GM23338 (cell line): ENCODE measurements around the gene ATXN7L1. TPM values are rescaled to one million over a fixed set of nuclear protein-coding genes. Genes with fewer than 3 reads are reported as not detected.

Experiments used
- ATAC-seq: fragments of 200-7000 bp; cut with Tn5 transposase; 3 replicates; pipeline ENCODE4 v1.9.1; 2020
- DNase-seq: peaks from one replicate; pipeline ENCODE4 v3.0.0-alpha.2; 2015; ENCODE audit warnings: low spot score
- H2AFZ ChIP-seq: fragments of 200-600 bp; sonication (generic); 2 replicates; pipeline ENCODE4 v1.8.0; 2016; ENCODE audit warnings: antibody characterized with exemption, mild to moderate bottlenecking, moderate library complexity
- H3F3A ChIP-seq: fragments of 200-600 bp; sonication (generic); replicated peaks from 2 replicates; pipeline ENCODE4 v1.8.0; 2017; ENCODE audit warnings: antibody characterized with exemption, mixed run types, low read depth
- H3K27ac ChIP-seq: fragments of 200-600 bp; sonication (generic); 2 replicates; pipeline ENCODE4 v1.6.1; 2016; ENCODE audit warnings: low read depth
- H3K27me3 ChIP-seq: fragments of 200-600 bp; sonication (generic); 2 replicates; pipeline ENCODE4 v1.8.0; 2016; ENCODE audit warnings: mild to moderate bottlenecking, mixed run types, moderate library complexity; ENCODE audit not compliant: insufficient read depth
- H3K36me3 ChIP-seq: fragments of 200-600 bp; sonication (generic); 2 replicates; pipeline ENCODE4 v1.8.0; 2016; ENCODE audit warnings: mild to moderate bottlenecking; ENCODE audit not compliant: insufficient read depth
- H3K4me1 ChIP-seq: fragments of 200-600 bp; sonication (generic); 2 replicates; pipeline ENCODE4 v1.8.0; 2016; ENCODE audit warnings: mild to moderate bottlenecking, moderate library complexity; ENCODE audit not compliant: insufficient read depth
- H3K4me2 ChIP-seq: fragments of 200-600 bp; sonication (generic); 2 replicates; pipeline ENCODE4 v1.7.1; 2017; ENCODE audit warnings: mixed run types
- H3K4me3 ChIP-seq: fragments of 200-600 bp; sonication (generic); 2 replicates; pipeline ENCODE4 v1.6.1; 2016; ENCODE audit warnings: mixed run types
- H3K79me2 ChIP-seq: fragments of 200-600 bp; sonication (generic); replicated peaks from 2 replicates; pipeline ENCODE4 v1.8.0; 2017; ENCODE audit warnings: mild to moderate bottlenecking; ENCODE audit not compliant: insufficient read depth
- H3K9me2 ChIP-seq: fragments of 200-600 bp; sonication (generic); 2 replicates; pipeline ENCODE4 v1.8.0; 2017; ENCODE audit not compliant: insufficient read depth
- H4K20me1 ChIP-seq: fragments of 200-600 bp; sonication (generic); replicated peaks from 2 replicates; pipeline ENCODE4 v1.8.0; 2017; ENCODE audit warnings: mild to moderate bottlenecking; ENCODE audit not compliant: insufficient read depth
- H3K27ac Mint-ChIP-seq: 2 replicates; pipeline ENCODE4 v1.8.0; 2020; ENCODE audit warnings: inconsistent platforms, mild to moderate bottlenecking, moderate library complexity, mixed read lengths
- H3K27me3 Mint-ChIP-seq: 3 replicates; pipeline ENCODE4 v1.8.0; 2022; ENCODE audit warnings: low read depth, mild to moderate bottlenecking, moderate library complexity, mixed read lengths, inconsistent platforms; ENCODE audit not compliant: insufficient read depth, poor library complexity
- H3K36me3 Mint-ChIP-seq: 3 replicates; pipeline ENCODE4 v1.8.0; 2021; ENCODE audit warnings: low read depth, mild to moderate bottlenecking, inconsistent platforms, moderate library complexity, mixed read lengths
- H3K4me1 Mint-ChIP-seq: 3 replicates; pipeline ENCODE4 v1.8.0; 2020; ENCODE audit warnings: mild to moderate bottlenecking, inconsistent platforms, mixed read lengths
- H3K4me3 Mint-ChIP-seq: 3 replicates; pipeline ENCODE4 v1.8.0; 2021; ENCODE audit warnings: moderate library complexity, mild to moderate bottlenecking, inconsistent platforms, mixed read lengths
- H3K9me3 Mint-ChIP-seq: 3 replicates; pipeline ENCODE4 v1.8.0; 2020; ENCODE audit warnings: moderate library complexity, mild to moderate bottlenecking, inconsistent platforms, mixed read lengths
- CREB1 ChIP-seq: fragments of 250-450 bp; sonication (Bioruptor Pico); IDR thresholded peaks from 2 replicates; pipeline ENCODE4 v1.5.0; 2020; ENCODE audit warnings: low read depth, mild to moderate bottlenecking, moderate library complexity
- EZH2 ChIP-seq: fragments of 200-600 bp; sonication (generic); IDR thresholded peaks from one replicate; pipeline ENCODE4 v1.8.0; 2017; ENCODE audit warnings: antibody characterized with exemption, mild to moderate bottlenecking, low read depth; ENCODE audit not compliant: unreplicated experiment
- EZH2phosphoT487 ChIP-seq: fragments of 200-600 bp; sonication (generic); IDR thresholded peaks from one replicate; pipeline ENCODE4 v1.8.1; 2018; ENCODE audit warnings: antibody characterized with exemption; ENCODE audit not compliant: unreplicated experiment
- JUNB ChIP-seq: IDR thresholded peaks from one replicate; pipeline ENCODE4 v1.6.1; 2016; ENCODE audit warnings: antibody characterized with exemption; ENCODE audit not compliant: unreplicated experiment
- NANOG ChIP-seq: IDR thresholded peaks from 2 replicates; pipeline ENCODE4 v1.6.1; 2016; ENCODE audit warnings: antibody characterized with exemption, borderline replicate concordance
- POLR2AphosphoS5 ChIP-seq: IDR thresholded peaks from 2 replicates; pipeline ENCODE4 v1.6.1; 2016; ENCODE audit warnings: antibody characterized with exemption, low read depth
- STAT1 ChIP-seq: IDR thresholded peaks from one replicate; pipeline ENCODE4 v1.6.1; 2016; ENCODE audit warnings: antibody characterized with exemption; ENCODE audit not compliant: unreplicated experiment
- ZNF114 ChIP-seq: fragments of 250-450 bp; sonication (Bioruptor Pico); IDR thresholded peaks from 2 replicates; pipeline ENCODE4 v1.5.0; 2020; ENCODE audit warnings: mild to moderate bottlenecking, moderate library complexity
- ZNF331 ChIP-seq: fragments of 250-450 bp; sonication (Bioruptor Pico); IDR thresholded peaks from 2 replicates; pipeline ENCODE4 v1.5.0; 2020; ENCODE audit warnings: low read depth, mild to moderate bottlenecking, moderate library complexity
- polyA plus RNA-seq: library from polyadenylated mRNA; unstranded; fragments of >200 nt; fragmentation: Nextera tagmentation; extraction: Ambion mirVana; gene quantifications from 2 replicates; pipeline ENCODE4 v1.2.1, GENCODE V29; 2016
- total RNA-seq: library from RNA; depleted of rRNA; stranded (reverse); fragments of >200 nt; shearing (Covaris generic); gene quantifications from 2 replicates; pipeline ENCODE4 v1.2.3, GENCODE V29; 2014
- TF ChIP-seq, protein P1 (sequence below): fragments of 250-450 bp; sonication (Bioruptor Pico); IDR thresholded peaks from 2 replicates; pipeline ENCODE4 v1.5.0; 2020; ENCODE audit warnings: mild to moderate bottlenecking, moderate library complexity
- TF ChIP-seq, protein P2 (sequence below), 2 experiments: fragments of 200-600 bp in 1 of 2; sonication (generic) in 1 of 2; conservative IDR thresholded peaks; 2 replicates each; pipeline versions ENCODE4 v1.5.1 to v1.6.1; 2016 to 2017; ENCODE audit warnings: antibody characterized with exemption in 2 of 2, low read depth in 2 of 2, mild to moderate bottlenecking in 2 of 2, moderate library complexity in 1 of 2
- TF ChIP-seq, protein P3 (sequence below): IDR thresholded peaks from one replicate; pipeline ENCODE4 v1.6.1; 2018; ENCODE audit warnings: antibody characterized with exemption; ENCODE audit not compliant: unreplicated experiment
- TF ChIP-seq, protein P4 (sequence below): IDR thresholded peaks from 2 replicates; pipeline ENCODE4 v1.6.1; 2016; ENCODE audit warnings: antibody characterized with exemption

The ATXN7L1 gene
- total and polyA plus RNA-seq, 2 experiments from 2014 or later: 22.8 to 29.8 TPM

DNA sequence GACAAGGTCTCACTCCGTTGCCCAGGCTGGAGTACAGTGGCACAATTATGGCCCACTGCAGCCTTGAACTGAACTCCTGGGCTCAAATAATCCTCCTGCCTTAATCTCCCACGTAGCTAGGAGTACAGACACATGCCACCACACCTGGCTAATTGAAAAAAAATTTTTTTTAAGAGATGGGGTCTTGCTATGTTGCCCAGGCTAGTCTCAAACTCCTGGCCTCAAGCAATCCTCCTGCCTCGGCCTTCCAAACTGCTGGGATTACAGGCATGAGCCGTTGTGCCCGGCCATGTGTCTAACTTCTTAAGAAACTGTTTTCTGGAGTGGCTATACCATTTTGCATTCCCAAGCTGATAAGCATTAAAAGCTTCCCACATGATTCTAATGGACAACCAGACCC is 285.6 kb downstream of the ATXN7L1 start:
- Mint-ChIP-seq H3K4me3 (no peak overlapping the region), H3K36me3 (no peaks in the 10 kb centered on the region), H3K9me3 (no peaks in the 10 kb centered on the region), H3K27me3 (peaks cover 4% of the 10 kb centered on the region), H3K27ac (no peak overlapping the region), H3K4me1 (peaks cover 16% of the 10 kb centered on the region)
- H3K4me3 ChIP-seq: no peak overlapping the region
- H2AFZ ChIP-seq: no peak overlapping the region
- no peaks in the 10 kb centered on the region for H3K79me2 ChIP-seq
- H3K9me2 ChIP-seq: no peaks in the 10 kb centered on the region
- H3K27ac ChIP-seq: no peak overlapping the region
- no peaks in the 10 kb centered on the region for H3K4me1 ChIP-seq
- TF ChIP-seq EZH2 (no peak), POLR2AphosphoS5 (no peak), STAT1 (no peak), JUNB (no peak), EZH2phosphoT487 (no peak), ZNF114 (CRISPR knock-in tag) (no peak), NANOG (no peak), CREB1 (CRISPR knock-in tag) (no peak), ZNF331 (CRISPR knock-in tag) (no peak)
- TF ChIP-seq, protein P1, sequence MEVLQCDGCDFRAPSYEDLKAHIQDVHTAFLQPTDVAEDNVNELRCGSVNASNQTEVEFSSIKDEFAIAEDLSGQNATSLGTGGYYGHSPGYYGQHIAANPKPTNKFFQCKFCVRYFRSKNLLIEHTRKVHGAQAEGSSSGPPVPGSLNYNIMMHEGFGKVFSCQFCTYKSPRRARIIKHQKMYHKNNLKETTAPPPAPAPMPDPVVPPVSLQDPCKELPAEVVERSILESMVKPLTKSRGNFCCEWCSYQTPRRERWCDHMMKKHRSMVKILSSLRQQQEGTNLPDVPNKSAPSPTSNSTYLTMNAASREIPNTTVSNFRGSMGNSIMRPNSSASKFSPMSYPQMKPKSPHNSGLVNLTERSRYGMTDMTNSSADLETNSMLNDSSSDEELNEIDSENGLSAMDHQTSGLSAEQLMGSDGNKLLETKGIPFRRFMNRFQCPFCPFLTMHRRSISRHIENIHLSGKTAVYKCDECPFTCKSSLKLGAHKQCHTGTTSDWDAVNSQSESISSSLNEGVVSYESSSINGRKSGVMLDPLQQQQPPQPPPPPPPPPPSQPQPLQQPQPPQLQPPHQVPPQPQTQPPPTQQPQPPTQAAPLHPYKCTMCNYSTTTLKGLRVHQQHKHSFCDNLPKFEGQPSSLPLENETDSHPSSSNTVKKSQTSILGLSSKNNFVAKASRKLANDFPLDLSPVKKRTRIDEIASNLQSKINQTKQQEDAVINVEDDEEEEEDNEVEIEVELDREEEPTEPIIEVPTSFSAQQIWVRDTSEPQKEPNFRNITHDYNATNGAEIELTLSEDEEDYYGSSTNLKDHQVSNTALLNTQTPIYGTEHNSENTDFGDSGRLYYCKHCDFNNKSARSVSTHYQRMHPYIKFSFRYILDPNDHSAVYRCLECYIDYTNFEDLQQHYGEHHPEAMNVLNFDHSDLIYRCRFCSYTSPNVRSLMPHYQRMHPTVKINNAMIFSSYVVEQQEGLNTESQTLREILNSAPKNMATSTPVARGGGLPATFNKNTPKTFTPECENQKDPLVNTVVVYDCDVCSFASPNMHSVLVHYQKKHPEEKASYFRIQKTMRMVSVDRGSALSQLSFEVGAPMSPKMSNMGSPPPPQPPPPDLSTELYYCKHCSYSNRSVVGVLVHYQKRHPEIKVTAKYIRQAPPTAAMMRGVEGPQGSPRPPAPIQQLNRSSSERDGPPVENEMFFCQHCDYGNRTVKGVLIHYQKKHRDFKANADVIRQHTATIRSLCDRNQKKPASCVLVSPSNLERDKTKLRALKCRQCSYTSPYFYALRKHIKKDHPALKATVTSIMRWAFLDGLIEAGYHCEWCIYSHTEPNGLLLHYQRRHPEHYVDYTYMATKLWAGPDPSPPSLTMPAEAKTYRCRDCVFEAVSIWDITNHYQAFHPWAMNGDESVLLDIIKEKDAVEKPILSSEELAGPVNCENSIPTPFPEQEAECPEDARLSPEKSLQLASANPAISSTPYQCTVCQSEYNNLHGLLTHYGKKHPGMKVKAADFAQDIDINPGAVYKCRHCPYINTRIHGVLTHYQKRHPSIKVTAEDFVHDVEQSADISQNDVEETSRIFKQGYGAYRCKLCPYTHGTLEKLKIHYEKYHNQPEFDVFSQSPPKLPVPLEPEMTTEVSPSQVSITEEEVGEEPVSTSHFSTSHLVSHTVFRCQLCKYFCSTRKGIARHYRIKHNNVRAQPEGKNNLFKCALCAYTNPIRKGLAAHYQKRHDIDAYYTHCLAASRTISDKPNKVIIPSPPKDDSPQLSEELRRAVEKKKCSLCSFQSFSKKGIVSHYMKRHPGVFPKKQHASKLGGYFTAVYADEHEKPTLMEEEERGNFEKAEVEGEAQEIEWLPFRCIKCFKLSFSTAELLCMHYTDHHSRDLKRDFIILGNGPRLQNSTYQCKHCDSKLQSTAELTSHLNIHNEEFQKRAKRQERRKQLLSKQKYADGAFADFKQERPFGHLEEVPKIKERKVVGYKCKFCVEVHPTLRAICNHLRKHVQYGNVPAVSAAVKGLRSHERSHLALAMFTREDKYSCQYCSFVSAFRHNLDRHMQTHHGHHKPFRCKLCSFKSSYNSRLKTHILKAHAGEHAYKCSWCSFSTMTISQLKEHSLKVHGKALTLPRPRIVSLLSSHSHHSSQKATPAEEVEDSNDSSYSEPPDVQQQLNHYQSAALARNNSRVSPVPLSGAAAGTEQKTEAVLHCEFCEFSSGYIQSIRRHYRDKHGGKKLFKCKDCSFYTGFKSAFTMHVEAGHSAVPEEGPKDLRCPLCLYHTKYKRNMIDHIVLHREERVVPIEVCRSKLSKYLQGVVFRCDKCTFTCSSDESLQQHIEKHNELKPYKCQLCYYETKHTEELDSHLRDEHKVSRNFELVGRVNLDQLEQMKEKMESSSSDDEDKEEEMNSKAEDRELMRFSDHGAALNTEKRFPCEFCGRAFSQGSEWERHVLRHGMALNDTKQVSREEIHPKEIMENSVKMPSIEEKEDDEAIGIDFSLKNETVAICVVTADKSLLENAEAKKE: no peak
- TF ChIP-seq, protein P2, sequence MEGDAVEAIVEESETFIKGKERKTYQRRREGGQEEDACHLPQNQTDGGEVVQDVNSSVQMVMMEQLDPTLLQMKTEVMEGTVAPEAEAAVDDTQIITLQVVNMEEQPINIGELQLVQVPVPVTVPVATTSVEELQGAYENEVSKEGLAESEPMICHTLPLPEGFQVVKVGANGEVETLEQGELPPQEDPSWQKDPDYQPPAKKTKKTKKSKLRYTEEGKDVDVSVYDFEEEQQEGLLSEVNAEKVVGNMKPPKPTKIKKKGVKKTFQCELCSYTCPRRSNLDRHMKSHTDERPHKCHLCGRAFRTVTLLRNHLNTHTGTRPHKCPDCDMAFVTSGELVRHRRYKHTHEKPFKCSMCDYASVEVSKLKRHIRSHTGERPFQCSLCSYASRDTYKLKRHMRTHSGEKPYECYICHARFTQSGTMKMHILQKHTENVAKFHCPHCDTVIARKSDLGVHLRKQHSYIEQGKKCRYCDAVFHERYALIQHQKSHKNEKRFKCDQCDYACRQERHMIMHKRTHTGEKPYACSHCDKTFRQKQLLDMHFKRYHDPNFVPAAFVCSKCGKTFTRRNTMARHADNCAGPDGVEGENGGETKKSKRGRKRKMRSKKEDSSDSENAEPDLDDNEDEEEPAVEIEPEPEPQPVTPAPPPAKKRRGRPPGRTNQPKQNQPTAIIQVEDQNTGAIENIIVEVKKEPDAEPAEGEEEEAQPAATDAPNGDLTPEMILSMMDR (conservative IDR thresholded peaks at IDR 0.05; ENCODE audit: low read depth in 2 of 2): no peak
- TF ChIP-seq, protein P3, sequence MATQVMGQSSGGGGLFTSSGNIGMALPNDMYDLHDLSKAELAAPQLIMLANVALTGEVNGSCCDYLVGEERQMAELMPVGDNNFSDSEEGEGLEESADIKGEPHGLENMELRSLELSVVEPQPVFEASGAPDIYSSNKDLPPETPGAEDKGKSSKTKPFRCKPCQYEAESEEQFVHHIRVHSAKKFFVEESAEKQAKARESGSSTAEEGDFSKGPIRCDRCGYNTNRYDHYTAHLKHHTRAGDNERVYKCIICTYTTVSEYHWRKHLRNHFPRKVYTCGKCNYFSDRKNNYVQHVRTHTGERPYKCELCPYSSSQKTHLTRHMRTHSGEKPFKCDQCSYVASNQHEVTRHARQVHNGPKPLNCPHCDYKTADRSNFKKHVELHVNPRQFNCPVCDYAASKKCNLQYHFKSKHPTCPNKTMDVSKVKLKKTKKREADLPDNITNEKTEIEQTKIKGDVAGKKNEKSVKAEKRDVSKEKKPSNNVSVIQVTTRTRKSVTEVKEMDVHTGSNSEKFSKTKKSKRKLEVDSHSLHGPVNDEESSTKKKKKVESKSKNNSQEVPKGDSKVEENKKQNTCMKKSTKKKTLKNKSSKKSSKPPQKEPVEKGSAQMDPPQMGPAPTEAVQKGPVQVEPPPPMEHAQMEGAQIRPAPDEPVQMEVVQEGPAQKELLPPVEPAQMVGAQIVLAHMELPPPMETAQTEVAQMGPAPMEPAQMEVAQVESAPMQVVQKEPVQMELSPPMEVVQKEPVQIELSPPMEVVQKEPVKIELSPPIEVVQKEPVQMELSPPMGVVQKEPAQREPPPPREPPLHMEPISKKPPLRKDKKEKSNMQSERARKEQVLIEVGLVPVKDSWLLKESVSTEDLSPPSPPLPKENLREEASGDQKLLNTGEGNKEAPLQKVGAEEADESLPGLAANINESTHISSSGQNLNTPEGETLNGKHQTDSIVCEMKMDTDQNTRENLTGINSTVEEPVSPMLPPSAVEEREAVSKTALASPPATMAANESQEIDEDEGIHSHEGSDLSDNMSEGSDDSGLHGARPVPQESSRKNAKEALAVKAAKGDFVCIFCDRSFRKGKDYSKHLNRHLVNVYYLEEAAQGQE: no peak
- TF ChIP-seq, protein P4, sequence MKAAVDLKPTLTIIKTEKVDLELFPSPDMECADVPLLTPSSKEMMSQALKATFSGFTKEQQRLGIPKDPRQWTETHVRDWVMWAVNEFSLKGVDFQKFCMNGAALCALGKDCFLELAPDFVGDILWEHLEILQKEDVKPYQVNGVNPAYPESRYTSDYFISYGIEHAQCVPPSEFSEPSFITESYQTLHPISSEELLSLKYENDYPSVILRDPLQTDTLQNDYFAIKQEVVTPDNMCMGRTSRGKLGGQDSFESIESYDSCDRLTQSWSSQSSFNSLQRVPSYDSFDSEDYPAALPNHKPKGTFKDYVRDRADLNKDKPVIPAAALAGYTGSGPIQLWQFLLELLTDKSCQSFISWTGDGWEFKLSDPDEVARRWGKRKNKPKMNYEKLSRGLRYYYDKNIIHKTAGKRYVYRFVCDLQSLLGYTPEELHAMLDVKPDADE: no peak
- ATAC-seq: no peak
- DNase-seq: no peak
- H3K36me3 ChIP-seq: no peaks in the 10 kb centered on the region
- H3F3A ChIP-seq: no peaks in the 10 kb centered on the region; the same call in 1 of the 2 replicates
- no peaks in the 10 kb centered on the region for H3K27me3 ChIP-seq
- no peaks in the 10 kb centered on the region for H4K20me1 ChIP-seq
- no peak overlapping the region for H3K4me2 ChIP-seq
